ENCODE results near the gene MEOX1.
"Not testable (repeated sequence)": the region's sequence is repeated elsewhere in the genome, so short reads cannot be mapped to it uniquely, and the experiment has no call there.

MEOX1 gene

GRCh38 chr17:43615330-43616028 lies 46.2 kb downstream of the MEOX1 start:
- no peak for DNase-seq

- DNase-seq, result no peak
Measured at GRCh38 chr17:43614561-43614960, 47.2 kb downstream of the MEOX1 start.

GRCh38 chr17:43613917-43614316 lies 47.8 kb downstream of the MEOX1 start:
- no peak for DNase-seq

GRCh38 chr17:43612515-43612914 lies 49.2 kb downstream of the MEOX1 start:
- no peak for DNase-seq

- DNase-seq, result no peak
Measured at GRCh38 chr17:43611230-43611969, 50.3 kb downstream of the MEOX1 start.

- no peak for DNase-seq
Measured at GRCh38 chr17:43609613-43610385, 51.9 kb downstream of the MEOX1 start.

- DNase-seq, result no peak
Measured at GRCh38 chr17:43608313-43608712, 53.4 kb downstream of the MEOX1 start.

GRCh38 chr17:43604549-43604948 lies 57.2 kb downstream of the MEOX1 start:
- DNase-seq, result no peak

GRCh38 chr17:43603321-43603720 lies 58.4 kb downstream of the MEOX1 start:
- no peak for DNase-seq

- not testable (repeated sequence) for DNase-seq
Measured at GRCh38 chr17:43602556-43602955, 59.2 kb downstream of the MEOX1 start.

- no peak for DNase-seq
Measured at GRCh38 chr17:43601280-43602039, 60.3 kb downstream of the MEOX1 start.

GRCh38 chr17:43599835-43600234 lies 61.9 kb downstream of the MEOX1 start:
- DNase-seq, result no peak

GRCh38 chr17:43599046-43599395 lies 62.7 kb downstream of the MEOX1 start:
- DNase-seq, result no peak

- no peak for DNase-seq
Measured at GRCh38 chr17:43598357-43599045, 63.2 kb downstream of the MEOX1 start.

GRCh38 chr17:43597624-43598356 lies 63.9 kb downstream of the MEOX1 start:
- no peak for DNase-seq

- DNase-seq, result no peak
Measured at GRCh38 chr17:43595466-43595865, 66.3 kb downstream of the MEOX1 start.

- no peak for DNase-seq
Measured at GRCh38 chr17:43591779-43592562, 69.8 kb downstream of the MEOX1 start.

GRCh38 chr17:43591001-43591400 lies 70.7 kb downstream of the MEOX1 start:
- no peak for DNase-seq

All from activated CD4-positive, alpha-beta T cell treated with anti-CD3 and anti-CD28 coated beads, Interleukin-2, amount 50 U/mL, for 4 hours (primary cell).